NCI-H2171 treated with DMSO at 0.1 percent for 48 hours (cell line): ENCODE data around the gene LTBR.
"Not testable (repeated sequence)": the region's sequence is repeated elsewhere in the genome, so short reads cannot be mapped to it uniquely, and the experiment has no call there.

Source experiments
- DNase-seq: peaks from one replicate; lab custom pipeline; 2025; lab: John Stamatoyannopoulos, UW

The LTBR gene

DNA sequence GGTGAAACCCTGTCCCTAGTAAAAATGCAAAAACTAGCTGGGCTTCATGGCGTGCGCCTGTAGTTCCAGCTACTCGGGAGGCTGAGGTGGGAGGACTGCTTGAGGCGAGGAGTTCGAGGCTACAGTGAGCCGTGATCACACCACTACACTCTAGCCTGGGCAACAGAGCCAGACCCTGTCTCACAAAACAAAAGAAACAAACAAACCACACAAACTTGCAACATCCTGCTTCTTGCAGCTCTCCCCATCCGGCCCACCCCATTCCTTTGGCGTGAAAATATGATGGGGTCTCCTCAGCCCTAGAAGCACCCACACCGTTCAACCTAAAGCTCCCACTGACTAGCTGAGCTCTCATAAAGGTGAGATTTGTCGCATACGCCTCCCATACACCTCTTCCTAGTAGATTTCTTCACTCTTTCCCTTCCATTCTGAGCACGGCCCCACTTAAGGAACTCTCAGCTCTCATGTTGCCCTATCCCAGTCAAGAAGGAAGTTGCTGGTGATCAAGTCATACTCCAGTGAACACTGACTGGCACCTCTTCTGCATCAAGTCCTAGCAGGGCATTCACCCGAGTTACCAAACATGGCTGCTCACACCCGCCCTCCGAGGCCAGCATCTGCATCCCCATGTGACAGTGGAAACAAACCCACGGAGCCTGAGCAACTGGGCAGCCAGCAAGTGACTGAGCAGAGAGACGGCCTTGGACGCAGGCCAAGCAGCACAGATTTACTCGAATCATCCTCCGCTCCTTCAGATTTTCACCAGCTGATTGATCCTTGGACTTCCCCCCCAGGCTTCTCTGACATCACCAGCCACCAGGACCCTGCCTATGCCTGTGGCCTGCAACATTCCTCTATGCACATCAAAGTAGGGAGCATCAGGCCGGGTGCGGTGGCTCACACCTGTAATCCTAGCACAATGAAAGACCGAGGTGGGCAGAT, 41.9 kb downstream of the LTBR start:
- DNase-seq = peak; percentile 29

DNA sequence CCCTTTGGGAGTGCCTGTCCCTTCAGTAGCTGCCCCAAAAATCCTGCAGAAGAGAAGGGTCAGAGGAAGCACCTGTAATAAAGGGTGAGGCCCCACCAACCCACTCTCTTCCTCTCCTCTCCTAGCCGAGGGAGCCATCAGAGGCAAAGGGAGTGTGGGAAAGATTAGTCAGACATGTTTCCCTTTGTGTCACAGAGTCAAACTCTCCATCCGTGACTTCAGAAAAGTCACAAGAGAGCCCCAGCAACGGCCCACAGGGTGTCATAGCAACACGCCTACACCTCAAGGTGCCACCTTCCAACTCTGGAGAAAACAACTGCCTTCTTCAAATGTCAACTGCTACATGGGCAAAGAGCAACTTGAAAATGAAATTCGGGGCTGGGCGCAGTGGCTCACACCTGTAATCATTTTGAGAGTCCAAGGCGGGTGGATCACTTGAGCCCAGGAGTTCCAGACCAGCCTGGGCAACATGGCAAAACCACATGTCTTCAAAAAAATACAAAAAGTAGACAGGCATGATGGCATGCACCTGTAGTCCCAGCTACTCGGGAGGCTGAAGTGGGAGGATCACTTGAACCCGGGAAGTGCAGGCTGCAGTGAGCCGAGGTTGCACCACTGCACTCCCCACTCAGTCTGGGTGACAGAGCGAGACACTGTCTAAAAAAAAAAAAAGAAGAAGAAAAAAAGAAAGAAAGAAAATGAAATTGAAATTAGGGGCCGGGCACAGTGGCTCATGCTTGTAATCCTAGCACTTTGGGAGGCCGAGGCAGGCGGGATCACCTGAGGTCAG, 43.1 kb downstream of the LTBR start:
- DNase-seq = no peak

DNA sequence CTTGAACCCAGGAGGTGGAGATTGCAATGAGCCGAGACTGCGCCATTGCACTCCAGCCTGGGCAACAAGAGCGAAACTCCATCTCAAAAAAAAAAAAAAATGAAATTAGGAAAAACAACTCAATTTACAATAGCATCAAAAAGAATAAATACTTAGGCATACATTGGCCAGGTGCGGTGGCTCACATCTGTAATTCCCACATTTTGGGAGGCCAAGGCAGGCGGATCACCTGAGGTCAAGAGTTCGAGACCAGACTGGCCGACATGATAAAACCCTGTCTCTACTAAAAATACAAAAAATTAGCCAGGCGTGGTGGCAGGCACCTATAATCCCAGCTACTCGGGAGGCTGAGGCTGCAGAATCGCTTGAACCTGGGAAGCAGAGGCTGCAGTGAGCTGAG, 43.8 kb downstream of the LTBR start:
- DNase-seq = not testable (repeated sequence)

DNA sequence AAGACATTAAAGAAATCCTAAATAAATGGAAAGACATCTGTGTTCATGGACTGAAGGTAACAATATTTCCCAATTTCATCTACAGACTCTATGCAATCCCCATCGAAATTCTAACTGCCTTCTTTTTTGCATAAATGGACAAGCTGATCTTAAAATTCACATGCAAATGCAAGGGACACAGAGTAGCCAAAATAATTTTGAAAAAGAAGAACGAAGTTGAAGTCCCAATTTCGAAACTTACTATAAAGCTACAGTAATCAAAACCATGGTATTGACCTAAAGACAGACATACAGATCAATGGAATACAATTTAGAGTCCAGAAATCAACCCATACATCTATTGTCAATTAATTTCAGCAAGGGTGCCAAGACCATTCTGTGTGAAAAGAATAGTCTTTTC, 44.4 kb downstream of the LTBR start:
- DNase-seq = no peak

DNA sequence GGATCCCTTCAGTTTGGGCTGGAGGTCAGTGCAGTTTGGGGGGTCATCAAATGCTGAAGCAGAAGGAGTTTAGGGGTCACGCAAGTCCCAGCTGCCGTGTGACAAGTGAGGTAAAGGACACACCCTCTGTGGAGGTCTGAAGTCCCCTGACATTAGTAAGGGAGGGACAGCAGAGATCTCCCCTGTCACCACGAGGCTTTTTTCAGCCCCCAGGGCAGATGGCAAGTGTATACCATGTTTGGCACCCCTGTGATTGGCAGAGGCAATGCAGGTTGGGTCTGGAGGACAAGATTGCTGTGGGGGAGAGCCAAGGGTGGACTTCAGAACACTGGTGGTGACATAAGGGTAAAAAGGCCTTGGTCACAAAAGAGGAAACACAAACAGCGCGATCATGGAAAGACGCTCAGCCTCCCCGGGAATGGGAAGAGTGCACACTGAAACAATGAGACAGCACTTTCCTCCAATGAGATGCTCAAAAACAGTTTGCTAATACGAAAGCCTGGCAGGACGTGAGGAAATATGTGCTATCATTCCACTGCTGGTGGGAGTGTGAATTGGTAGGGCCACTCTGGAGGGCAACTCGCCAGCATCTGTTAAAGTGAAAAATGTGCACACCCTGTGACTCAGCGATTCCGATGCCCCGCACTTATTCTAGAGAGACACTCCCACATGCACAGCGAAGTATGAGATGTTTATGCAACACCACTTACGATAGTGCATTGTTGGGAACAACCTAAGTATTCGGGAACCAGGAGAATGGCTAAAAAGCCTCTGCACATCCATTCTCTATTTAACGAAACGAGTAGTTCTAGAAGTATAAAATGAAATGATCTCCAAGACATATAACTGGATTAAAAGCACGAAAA, 46.4 kb downstream of the LTBR start:
- peak; percentile 45 for DNase-seq

DNA sequence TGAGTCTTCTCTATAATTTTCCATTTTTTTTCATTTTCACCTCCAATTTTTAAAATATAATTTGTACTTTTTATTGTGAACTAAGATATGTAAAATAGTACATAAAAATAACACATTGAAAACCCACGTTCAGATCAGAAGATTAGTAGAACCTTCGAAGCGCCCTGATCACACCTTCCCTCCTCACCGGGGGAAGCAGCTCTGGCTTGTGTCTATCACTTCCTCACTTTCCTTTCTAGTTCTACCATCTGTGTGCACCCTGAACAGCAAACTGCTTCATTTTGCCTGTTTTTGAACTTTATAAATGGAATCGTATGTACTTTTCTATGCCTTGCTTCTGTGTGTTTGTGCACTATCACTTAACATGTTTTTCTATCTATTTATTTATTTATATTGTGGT, 49.0 kb downstream of the LTBR start:
- DNase-seq = no peak

DNA sequence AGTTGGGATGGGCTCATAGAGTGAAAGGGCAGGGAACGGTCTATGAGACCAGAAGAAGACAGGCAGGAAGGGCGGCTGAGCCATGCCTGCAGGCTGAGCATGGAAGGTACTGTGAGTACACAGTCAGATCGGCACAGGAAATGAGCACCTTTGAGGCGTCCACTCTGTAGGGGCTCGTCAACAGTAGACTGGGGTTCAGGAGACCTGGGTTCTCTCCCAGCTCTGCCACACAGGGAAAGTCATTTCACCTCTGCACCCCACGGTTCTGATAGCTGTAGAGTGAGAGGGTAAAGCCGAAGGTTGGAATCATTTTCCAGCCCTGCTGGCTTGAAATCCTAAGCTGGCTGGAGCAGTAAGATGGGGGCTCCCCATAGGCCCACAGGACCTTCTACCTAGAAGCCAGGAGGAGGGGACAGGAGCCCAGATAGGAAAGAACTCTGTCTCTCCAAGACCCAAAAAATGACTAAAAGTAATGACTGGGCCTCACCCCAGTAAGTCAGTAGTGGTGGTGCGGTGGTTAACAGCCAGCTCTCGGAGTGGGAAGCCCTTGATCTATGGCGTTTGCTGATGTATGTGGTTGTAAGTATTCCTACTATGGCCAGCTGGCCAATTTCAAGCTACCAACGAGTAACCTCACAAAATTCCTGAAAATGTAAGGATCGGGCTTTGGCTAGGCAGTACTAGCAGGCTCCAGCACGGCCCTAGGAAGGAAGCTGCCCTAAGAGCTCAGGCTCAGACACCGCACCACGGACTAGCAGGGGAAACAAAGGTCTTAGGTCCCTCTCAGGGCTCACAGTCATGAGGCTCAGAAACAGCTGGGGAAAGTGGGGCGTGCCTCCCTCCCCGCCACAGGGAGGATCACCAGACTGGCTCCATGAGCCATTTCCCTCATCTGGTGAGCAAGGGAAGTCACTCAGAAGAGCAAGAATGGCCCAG, 50.5 kb downstream of the LTBR start:
- DNase-seq = no peak

DNA sequence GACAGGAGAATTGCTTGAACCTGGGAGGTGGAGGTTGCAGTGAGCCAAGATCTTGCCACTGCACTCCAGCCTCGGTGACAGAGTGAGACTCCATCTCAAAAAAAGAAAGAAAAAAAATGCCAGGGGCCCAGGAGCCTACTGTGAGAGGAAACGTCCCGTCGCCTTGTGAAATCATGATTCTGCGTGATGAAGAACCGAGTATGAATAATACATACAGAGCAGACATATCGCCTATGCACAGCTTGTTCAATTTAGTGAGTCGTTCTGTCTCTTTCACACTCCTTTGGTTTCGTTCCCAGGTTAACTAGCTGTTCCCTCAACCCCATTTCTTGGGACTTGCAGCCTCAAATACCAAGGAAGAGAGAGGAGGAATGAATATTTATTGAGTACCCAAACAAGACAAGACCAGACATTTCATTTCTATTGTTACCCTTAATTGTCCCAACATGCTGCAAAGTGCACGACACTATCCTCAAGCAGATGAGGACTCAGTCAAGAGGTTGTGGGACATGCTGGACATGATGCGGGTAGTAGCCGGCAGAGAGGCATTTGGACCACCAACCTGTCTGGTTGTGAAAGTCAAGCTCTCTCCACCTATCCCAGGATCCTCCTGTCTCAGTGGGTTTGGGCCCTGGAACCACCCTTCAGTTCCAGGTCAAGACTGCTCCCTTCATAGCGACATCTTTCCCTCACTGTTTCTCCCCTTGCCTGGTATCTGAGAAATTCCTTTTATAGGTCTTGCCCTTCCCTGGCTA, 52.2 kb downstream of the LTBR start:
- no peak for DNase-seq

DNA sequence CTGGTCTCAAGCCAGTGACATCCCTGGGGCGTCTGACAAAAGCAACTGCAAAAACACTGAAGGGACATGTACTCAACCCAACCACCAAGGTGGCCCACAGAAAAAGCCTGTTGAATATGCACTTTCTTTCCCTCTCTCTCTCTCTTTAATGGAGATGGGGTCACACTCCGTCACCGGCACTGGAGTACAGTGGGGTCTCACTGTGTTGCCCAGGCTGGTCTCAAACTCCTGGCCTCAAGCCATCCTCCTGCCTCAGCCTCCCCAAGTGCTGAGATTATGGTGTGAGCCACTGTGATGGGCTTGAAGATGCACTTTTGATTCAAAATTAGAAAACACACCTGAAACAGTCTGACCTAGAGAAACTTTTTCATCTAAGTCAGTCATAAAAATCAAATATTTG, 53.6 kb downstream of the LTBR start:
- no peak for DNase-seq

DNA sequence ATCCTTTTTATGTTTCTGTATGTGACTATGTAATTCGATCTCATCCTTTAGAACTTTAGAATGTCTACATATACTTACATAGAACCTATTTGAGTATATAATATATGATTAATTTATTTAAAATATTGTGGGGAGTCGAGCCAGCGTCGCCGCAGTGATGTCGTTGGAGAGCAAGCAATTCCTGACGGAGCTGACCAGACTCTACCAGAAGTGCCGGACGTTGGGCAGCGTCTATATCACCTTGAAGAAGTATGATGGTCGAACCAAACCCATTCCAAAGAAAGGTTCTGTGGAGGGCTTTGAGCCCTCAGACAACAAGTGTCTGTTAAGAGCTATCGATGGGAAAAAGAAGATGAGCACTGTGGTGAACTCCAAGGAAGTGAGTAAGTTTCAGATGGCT, 54.4 kb downstream of the LTBR start:
- DNase-seq = no peak

DNA sequence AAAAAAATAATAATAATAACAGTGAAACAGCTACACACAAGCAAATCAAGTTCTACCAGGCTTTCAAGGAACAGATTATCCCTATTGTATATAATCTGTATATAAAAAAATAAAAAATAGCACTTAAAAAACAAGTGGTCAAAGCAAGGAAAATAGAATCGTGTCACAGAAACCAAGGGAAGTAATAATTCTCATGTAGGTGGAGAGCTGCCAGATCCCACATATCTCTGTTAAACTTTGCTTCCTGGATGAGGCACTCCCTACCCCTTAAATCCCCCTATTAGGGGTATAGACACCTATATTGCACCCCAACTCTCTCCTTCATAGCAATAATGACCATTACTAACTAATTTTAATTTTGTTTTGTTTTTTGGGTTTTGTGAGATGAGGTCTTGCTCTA, 56.4 kb downstream of the LTBR start:
- DNase-seq = no peak
